Choroid plexus epithelial cell (primary cell): ENCODE results near the gene DYRK1B.

Experiments used
- DNase-seq: peaks from one replicate; pipeline ENCODE4 v3.0.0-alpha.2; 2010; ENCODE audit warnings: low read depth
- H3K4me3 ChIP-seq: 2 replicates; pipeline ENCODE4 v1.5.1; 2011; ENCODE audit warnings: low read depth, mild to moderate bottlenecking, control low read depth, low read length, moderate library complexity
- CTCF ChIP-seq: conservative IDR thresholded peaks from 2 replicates; pipeline ENCODE4 v1.5.1; 2011; ENCODE audit warnings: low read depth, mild to moderate bottlenecking, control low read depth, inconsistent platforms, low read length, moderate library complexity

Gene DYRK1B

GRCh38 chr19:39874404-39874803 lies 40.4 kb upstream of the DYRK1B start:
- TF ChIP-seq CTCF = no peak
- no peak overlapping the region for H3K4me3 ChIP-seq
- DNase-seq = no peak

- TF ChIP-seq CTCF = no peak
- no peak for DNase-seq
- H3K4me3 ChIP-seq = no peak overlapping the region
Measured at GRCh38 chr19:39873385-39873784, 39.4 kb upstream of the DYRK1B start.

GRCh38 chr19:39871886-39872866 lies 38.2 kb upstream of the DYRK1B start:
- no peak overlapping the region for H3K4me3 ChIP-seq
- DNase-seq = no peak
- TF ChIP-seq CTCF = no peak

GRCh38 chr19:39871362-39871761 lies 37.4 kb upstream of the DYRK1B start:
- H3K4me3 ChIP-seq = no peak overlapping the region
- no peak for DNase-seq
- no peak for TF ChIP-seq CTCF

GRCh38 chr19:39870171-39870971 lies 36.4 kb upstream of the DYRK1B start:
- H3K4me3 ChIP-seq = no peak overlapping the region
- DNase-seq = no peak
- no peak for TF ChIP-seq CTCF

- H3K4me3 ChIP-seq = no peak overlapping the region
- DNase-seq = no peak
- TF ChIP-seq CTCF = no peak
Measured at GRCh38 chr19:39867952-39868351, 34.0 kb upstream of the DYRK1B start.
